Activated CD4-positive, alpha-beta T cell treated with anti-CD3 and anti-CD28 coated beads, Interleukin-2, amount 50 U/mL, for 24 hours (primary cell): ENCODE results near the gene SLC35A1.
"Not testable (repeated sequence)": the region's sequence is repeated elsewhere in the genome, so short reads cannot be mapped to it uniquely, and the experiment has no call there.

Source experiments
- DNase-seq, 2 donors: peaks; one replicate each; pipeline ENCODE4 v3.0.0-alpha.2; 2020; ENCODE audit warnings: low read depth in 1 of 2, low spot score in 1 of 2

The SLC35A1 gene

GRCh38 chr6:87472525-87473418 lies at the start of gene SLC35A1:
Gene SLC35A1 (plus strand): TSS chr6:87472974. CDS start chr6:87473004, 30 bp downstream.
- peak; percentile 79 to 82 for DNase-seq

- DNase-seq: no peak
Measured at GRCh38 chr6:87426789-87427188, 46.0 kb upstream of the SLC35A1 start.

- no peak for DNase-seq
Measured at GRCh38 chr6:87430499-87430898, 42.3 kb upstream of the SLC35A1 start.

- no peak for DNase-seq
Measured at GRCh38 chr6:87431263-87431662, 41.5 kb upstream of the SLC35A1 start.

GRCh38 chr6:87436435-87436834 lies 36.3 kb upstream of the SLC35A1 start:
- DNase-seq: peak; percentile 4 to 30

- DNase-seq: no peak
Measured at GRCh38 chr6:87441711-87442110, 31.1 kb upstream of the SLC35A1 start.

GRCh38 chr6:87444362-87444761 lies 28.4 kb upstream of the SLC35A1 start:
- DNase-seq: no peak

GRCh38 chr6:87465051-87465450 lies 7.7 kb upstream of the SLC35A1 start:
- no peak for DNase-seq

- DNase-seq: peak in 1 of 2 donors; percentile 38
Measured at GRCh38 chr6:87473419-87473903, 687 bp downstream of the SLC35A1 start.

GRCh38 chr6:87481931-87482330 lies 9.2 kb downstream of the SLC35A1 start:
- DNase-seq: no peak

GRCh38 chr6:87482366-87482765 lies 9.6 kb downstream of the SLC35A1 start:
- no peak for DNase-seq

- DNase-seq: no peak
Measured at GRCh38 chr6:87483929-87484328, 11.2 kb downstream of the SLC35A1 start.

GRCh38 chr6:87484491-87484890 lies 11.7 kb downstream of the SLC35A1 start:
- no peak for DNase-seq

- no peak for DNase-seq
Measured at GRCh38 chr6:87487555-87487954, 14.8 kb downstream of the SLC35A1 start.

GRCh38 chr6:87489326-87489725 lies 16.6 kb downstream of the SLC35A1 start:
- DNase-seq: not testable (repeated sequence)

GRCh38 chr6:87494761-87495422 lies 22.1 kb downstream of the SLC35A1 start:
- DNase-seq: no peak

- DNase-seq: no peak
Measured at GRCh38 chr6:87498048-87498447, 25.3 kb downstream of the SLC35A1 start.

- DNase-seq: no peak
Measured at GRCh38 chr6:87501809-87502572, 29.2 kb downstream of the SLC35A1 start.

- DNase-seq: no peak
Measured at GRCh38 chr6:87504441-87504840, 31.7 kb downstream of the SLC35A1 start.

GRCh38 chr6:87514831-87515230 lies 42.1 kb downstream of the SLC35A1 start:
- no peak for DNase-seq

GRCh38 chr6:87518453-87518852 lies 45.7 kb downstream of the SLC35A1 start:
- no peak for DNase-seq
